Endothelial cell of umbilical vein (primary cell): ENCODE measurements around the gene KYAT1. TPM values are rescaled to one million over a fixed set of nuclear protein-coding genes. Genes with fewer than 3 reads are reported as not detected.

Source experiments
- BruUV-seq: library from RNA; stranded (reverse); fragments of 400-500 nt; replicated peaks from 2 replicates; lab custom pipeline; 2021; lab: Mats Ljungman, UMichigan
- CTCF ChIA-PET: fragments of 300-600, 350-600 bp; sonication (Branson Sonifier 250); formaldehyde crosslinking; loops from one replicate; lab custom pipeline; 2021; ENCODE audit warnings: antibody characterized with exemption, inconsistent platforms; lab: Charles Lee
- POLR2A ChIA-PET: fragments of 300-600, 350-600 bp; sonication (Branson Sonifier 250); formaldehyde crosslinking; loops from one replicate; lab custom pipeline; 2021; ENCODE audit warnings: antibody characterized with exemption, inconsistent platforms; lab: Charles Lee
- DNase-seq: peaks from one replicate; pipeline ENCODE4 v3.0.0-alpha.2; 2011; ENCODE audit warnings: low read depth, low spot score
- FAIRE-seq: peaks from 2 replicates; lab custom pipeline; 2011; peaks lifted over from hg19 to GRCh38; lab: Jason Lieb, UNC
- H2AFZ ChIP-seq: 2 replicates; pipeline ENCODE4 v1.6.0; 2012; ENCODE audit warnings: low read depth, low read length, control low read depth, inconsistent platforms
- H3K27ac ChIP-seq: 2 replicates; pipeline ENCODE4 v1.5.1; 2011; ENCODE audit warnings: low read depth, mild to moderate bottlenecking, control low read depth, low read length, moderate library complexity; ENCODE audit not compliant: insufficient read depth
- H3K27me3 ChIP-seq, 2 experiments: 2 replicates each; pipeline versions ENCODE4 v1.6.0 to v1.6.1; 2011; ENCODE audit warnings: low read length in 2 of 2, mixed read lengths in 1 of 2; ENCODE audit not compliant: control insufficient read depth in 2 of 2, insufficient read depth in 2 of 2
- H3K36me3 ChIP-seq, 2 experiments: 2 replicates in 1 of 2; 3 replicates in 1 of 2; pipeline ENCODE4 v1.5.1; 2011; ENCODE audit warnings: low read length in 2 of 2, mild to moderate bottlenecking in 1 of 2, moderate library complexity in 1 of 2; ENCODE audit not compliant: control insufficient read depth in 2 of 2, insufficient read depth in 2 of 2; ENCODE audit errors: extremely low read depth in 1 of 2
- H3K4me1 ChIP-seq: 3 replicates; pipeline ENCODE4 v1.5.1; 2011; ENCODE audit warnings: mild to moderate bottlenecking, low read length; ENCODE audit not compliant: control insufficient read depth, insufficient read depth; ENCODE audit errors: extremely low read depth
- H3K4me2 ChIP-seq: 2 replicates; pipeline ENCODE4 v1.6.1; 2011; ENCODE audit warnings: low read length, control low read depth, mixed read lengths; ENCODE audit not compliant: insufficient read depth
- H3K4me3 ChIP-seq, 3 experiments: fragments of 200-600 bp in 1 of 3; sonication (generic), shearing (Covaris generic) in 1 of 3; replicated peaks in 1 of 3; 2 replicates each; pipeline ENCODE4 v1.5.1; 2011 to 2016; ENCODE audit warnings: control low read depth in 3 of 3, low read length in 3 of 3, mild to moderate bottlenecking in 2 of 3, inconsistent platforms in 1 of 3, low read depth in 1 of 3, moderate library complexity in 1 of 3; ENCODE audit not compliant: insufficient read depth in 1 of 3
- H3K79me2 ChIP-seq: 2 replicates; pipeline ENCODE4 v1.6.0; 2012; ENCODE audit warnings: low read length, inconsistent platforms; ENCODE audit not compliant: control insufficient read depth, insufficient read depth
- H3K9ac ChIP-seq: replicated peaks from 2 replicates; pipeline ENCODE3; 2011; ENCODE audit warnings: low read length, control low read depth; ENCODE audit not compliant: insufficient read depth; ENCODE audit errors: extremely low read depth
- H3K9me1 ChIP-seq: replicated peaks from 3 replicates; pipeline ENCODE4 v1.6.0; 2011; ENCODE audit warnings: mild to moderate bottlenecking, low read length; ENCODE audit not compliant: control insufficient read depth, insufficient read depth; ENCODE audit errors: extremely low read depth
- H3K9me3 ChIP-seq: replicated peaks from 2 replicates; pipeline ENCODE4 v1.5.1; 2012; ENCODE audit warnings: low read length, inconsistent platforms; ENCODE audit not compliant: control insufficient read depth, insufficient read depth
- H4K20me1 ChIP-seq: replicated peaks from 2 replicates; pipeline ENCODE3; 2011; ENCODE audit warnings: mild to moderate bottlenecking, low read length; ENCODE audit not compliant: control insufficient read depth, insufficient read depth; ENCODE audit errors: extremely low read depth
- CTCF ChIP-seq, 2 donors: IDR thresholded peaks; 1 replicate in 1 of 2; 2 replicates in 1 of 2; pipeline ENCODE4 v1.5.1; 2011; ENCODE audit warnings: low read length in 2 of 2, mild to moderate bottlenecking in 2 of 2, moderate library complexity in 2 of 2, control low read depth in 1 of 2, inconsistent platforms in 1 of 2, low read depth in 1 of 2; ENCODE audit not compliant: insufficient read depth in 1 of 2; ENCODE audit errors: extremely low read depth in 1 of 2
- EZH2 ChIP-seq: IDR thresholded peaks from 2 replicates; pipeline ENCODE4 v1.6.1; 2012; ENCODE audit warnings: borderline replicate concordance, low read depth, mild to moderate bottlenecking, moderate library complexity, low read length, inconsistent platforms; ENCODE audit not compliant: severe bottlenecking
- FOS ChIP-seq: IDR thresholded peaks from 2 replicates; pipeline ENCODE4 v1.6.1; 2011; ENCODE audit warnings: mild to moderate bottlenecking, low read length, moderate library complexity, borderline replicate concordance; ENCODE audit not compliant: insufficient read depth
- GATA2 ChIP-seq: IDR thresholded peaks from 2 replicates; pipeline ENCODE4 v1.7.0; 2011; ENCODE audit warnings: low read depth, mild to moderate bottlenecking, moderate library complexity, mixed read lengths, low read length; ENCODE audit not compliant: insufficient read length, insufficient read depth
- JUN ChIP-seq: IDR thresholded peaks from 2 replicates; pipeline ENCODE4 v1.6.1; 2011; ENCODE audit warnings: borderline replicate concordance, low read depth; ENCODE audit not compliant: insufficient read length, insufficient read depth
- MAX ChIP-seq: IDR thresholded peaks from 2 replicates; pipeline ENCODE4 v1.6.1; 2011; ENCODE audit not compliant: insufficient read depth, insufficient read length
- MYC ChIP-seq: IDR thresholded peaks from one replicate; pipeline ENCODE4 v1.6.1; 2011; ENCODE audit warnings: mild to moderate bottlenecking, low read depth, low read length
- POLR2A ChIP-seq: IDR thresholded peaks from 2 replicates; pipeline ENCODE4 v1.6.1; 2012; ENCODE audit warnings: low read depth, mild to moderate bottlenecking, control low read depth, low read length
- POLR2AphosphoS5 ChIP-seq: IDR thresholded peaks from 2 replicates; pipeline ENCODE4 v1.6.1; 2012; ENCODE audit warnings: low read depth, mild to moderate bottlenecking, control low read depth, low read length, moderate library complexity; ENCODE audit not compliant: insufficient read depth
- dilution Hi-C: fragments of 300-500 bp; cut with MboI; formaldehyde crosslinking; loops from one replicate; pipeline ENCODE4 v1.15.0; 2019; ENCODE audit warnings: low sequenced_read_pairs; ENCODE audit not compliant: extremely low pct_ligation_motif_present
- intact Hi-C: fragments of 100-400 bp; cut with micrococcal nuclease; formaldehyde crosslinking; loops from one replicate; pipeline ENCODE4 v1.10.0; 2022
- polyA plus RNA-seq, 4 experiments: library from polyadenylated mRNA; depleted of rRNA in 3 of 4; stranded (reverse) in 3 of 4; unstranded in 1 of 4; fragments of >200 nt; gene quantifications; 2 replicates each; pipeline versions ENCODE4 v1.2.1 to v1.2.3, GENCODE V29; 2011 to 2012; ENCODE audit warnings: missing spikeins in 1 of 4
- total RNA-seq: library from RNA; stranded (reverse); gene quantifications from 2 replicates; pipeline ENCODE4 v1.2.3, GENCODE V29; 2021

Gene KYAT1
- total and polyA plus RNA-seq, 2 donors (not counting 3 experiments of a cell fraction or from before 2014, with no cell fraction given) = 7.2 to 9.6 TPM

GRCh38 chr9:128822407-128823042 lies 59.2 kb downstream of the KYAT1 start:
- TSS peak; percentile 27 for BruUV-seq
- TF ChIP-seq EZH2 (no peak), MYC (no peak)
- Histone ChIP-seq H3K9me1 (no peaks in the 10 kb centered on the region), H2AFZ (no peak overlapping the region), H3K4me3 (no peak overlapping the region), H3K4me2 (no peak overlapping the region), H3K9ac (no peak overlapping the region), H3K36me3 (peaks cover 5 to 53% of the 10 kb centered on the region in 2 experiments), H3K79me2 (no peaks in the 10 kb centered on the region), H3K4me1 (peaks cover 6% of the 10 kb centered on the region), H3K9me3 (no peaks in the 10 kb centered on the region), H4K20me1 (no peaks in the 10 kb centered on the region), H3K27me3 (no peaks in the 10 kb centered on the region), H3K27ac (no peak overlapping the region)
- dilution Hi-C loops (no loop called here), intact Hi-C loops (no loop called here)
- CTCF ChIA-PET = no interaction called here
- POLR2A ChIA-PET = no interaction called here
- DNase-seq (no peak), FAIRE-seq (no peak)

DNA sequence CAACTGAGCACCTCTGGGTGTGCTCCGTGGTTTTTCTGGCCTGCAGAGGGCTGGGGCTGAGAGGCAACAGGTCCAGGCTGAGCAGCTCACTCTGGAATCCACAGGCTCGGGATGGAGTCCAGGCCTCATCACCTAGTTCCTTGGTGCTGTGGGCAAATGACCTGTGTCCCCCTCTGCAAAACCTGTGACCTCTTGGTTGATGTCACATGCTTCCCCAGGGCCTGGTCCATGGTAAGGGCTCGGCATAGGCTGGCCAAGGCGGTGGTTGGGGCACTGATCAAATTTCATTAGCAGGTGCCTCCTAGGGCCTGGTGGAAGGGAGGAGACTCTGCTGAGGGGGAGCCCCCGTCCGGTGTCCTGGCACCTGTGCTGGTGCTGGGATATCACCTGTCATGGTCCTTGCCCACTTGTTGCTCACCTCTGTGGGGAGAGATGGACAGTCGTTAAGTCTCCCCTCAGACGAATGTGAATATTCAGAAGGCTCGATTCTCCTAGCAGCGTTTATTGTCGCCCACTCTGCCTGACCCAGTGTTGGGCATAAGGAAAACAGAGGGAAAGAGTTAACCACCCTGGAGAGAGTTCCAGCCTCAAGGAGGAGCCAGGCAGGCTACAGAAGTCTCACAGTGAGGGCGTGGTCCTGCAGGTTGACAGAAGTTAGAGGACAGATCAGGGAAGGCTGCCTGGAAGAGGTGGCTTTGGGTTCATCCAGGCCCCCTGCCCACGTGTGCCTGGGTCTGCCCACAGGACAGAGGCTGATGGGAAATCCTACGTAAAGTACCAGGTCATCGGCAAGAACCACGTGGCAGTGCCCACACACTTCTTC lies 60.0 kb downstream of the KYAT1 start:
- Histone ChIP-seq H3K36me3 (peaks cover 5 to 47% of the 10 kb centered on the region in 2 experiments), H3K79me2 (no peaks in the 10 kb centered on the region), H3K4me2 (no peak overlapping the region), H2AFZ (no peak overlapping the region), H3K4me1 (peaks cover 6% of the 10 kb centered on the region), H3K27ac (no peak overlapping the region), H3K4me3 (no peak overlapping the region), H3K9me3 (no peaks in the 10 kb centered on the region), H3K27me3 (no peaks in the 10 kb centered on the region), H3K9me1 (no peaks in the 10 kb centered on the region), H4K20me1 (no peaks in the 10 kb centered on the region), H3K9ac (no peak overlapping the region)
- DNase-seq (no peak), FAIRE-seq (no peak)
- no peak for TF ChIP-seq POLR2A
- no peak for TF ChIP-seq MYC
- TF ChIP-seq MAX = no peak
- TF ChIP-seq CTCF (IDR thresholded peaks at IDR 0.05; ENCODE audit: extremely low read depth in 1 of 2, insufficient read depth in 1 of 2, low read depth in 1 of 2, low read length in 2 of 2) = no peak
- no peak for TF ChIP-seq JUN
- no peak for TF ChIP-seq FOS
- TF ChIP-seq POLR2AphosphoS5 = no peak
- TF ChIP-seq EZH2 = no peak
- TF ChIP-seq GATA2 = no peak
- intact Hi-C loops (no loop called here), dilution Hi-C loops (no loop called here)
- no TSS peak for BruUV-seq
- CTCF ChIA-PET = interaction anchor here (3.9 kb wide), 1 partner anchor 8 kb away, joined by 40 read pairs; the partner anchor contains the start of gene SPOUT1
- POLR2A ChIA-PET = no interaction called here
